Astrocyte (in vitro differentiated cells and primary cell): ENCODE measurements around the gene ELMO1.

ENCODE experiments used
- CTCF ChIP-seq: IDR thresholded peaks from 2 replicates; pipeline ENCODE4 v1.5.1; 2011; ENCODE audit warnings: low read depth, mild to moderate bottlenecking, inconsistent platforms, low read length, moderate library complexity; ENCODE audit not compliant: insufficient read depth
- EZH2 ChIP-seq: IDR thresholded peaks from 2 replicates; pipeline ENCODE4 v1.6.1; 2012; ENCODE audit warnings: mild to moderate bottlenecking, low read length, inconsistent platforms; ENCODE audit not compliant: insufficient read depth

DNA sequence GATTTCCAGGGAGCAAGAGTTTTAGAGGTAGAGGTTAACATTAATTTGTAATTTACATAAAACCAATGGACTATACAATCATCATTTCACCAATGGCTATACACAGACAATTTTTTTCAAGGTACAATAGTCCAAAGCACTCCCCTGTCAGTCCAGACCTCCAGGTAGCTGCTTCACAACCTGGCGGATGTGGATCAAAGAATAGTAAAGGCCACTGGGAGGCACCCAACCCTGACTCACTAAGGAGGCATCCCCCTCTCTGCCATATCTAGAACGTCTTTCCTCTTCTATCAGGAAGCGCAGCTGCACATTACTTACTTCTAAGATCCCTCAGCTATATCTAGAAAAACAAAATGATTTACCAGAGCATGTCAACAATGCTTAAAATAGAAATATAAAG, 506.6 kb downstream of the ELMO1 start:
- TF ChIP-seq CTCF (no peak), EZH2 (no peak)
